DOHH2 (cell line): ENCODE data around the gene SLC5A10.

Experiments
- H3F3A ChIP-seq: fragments of 200-600 bp; sonication (generic), shearing (Covaris generic); 2 replicates; pipeline ENCODE4 v1.6.0; 2016; ENCODE audit warnings: antibody characterized with exemption, mild to moderate bottlenecking; ENCODE audit not compliant: control insufficient read depth, insufficient read depth
- H3K27ac ChIP-seq: fragments of 200-600 bp; sonication (generic); 2 replicates; pipeline ENCODE4 v1.5.1; 2014; ENCODE audit warnings: low read depth, mild to moderate bottlenecking, low read length, moderate library complexity
- H3K27me3 ChIP-seq: fragments of 200-600 bp; sonication (generic); 2 replicates; pipeline ENCODE4 v1.6.1; 2014; ENCODE audit warnings: mild to moderate bottlenecking, low read length, mixed read lengths; ENCODE audit not compliant: control insufficient read depth
- H3K36me3 ChIP-seq: fragments of 200-600 bp; sonication (generic); 2 replicates; pipeline ENCODE4 v1.6.1; 2014; ENCODE audit warnings: mild to moderate bottlenecking, low read length, moderate library complexity, mixed read lengths; ENCODE audit not compliant: control insufficient read depth
- H3K4me1 ChIP-seq: fragments of 200-600 bp; sonication (generic); 2 replicates; pipeline ENCODE4 v1.6.1; 2014; ENCODE audit warnings: mild to moderate bottlenecking, low read length, mixed read lengths; ENCODE audit not compliant: control insufficient read depth
- H3K4me2 ChIP-seq: fragments of 200-600 bp; sonication (generic); 2 replicates; pipeline ENCODE4 v1.6.0; 2014; ENCODE audit warnings: mild to moderate bottlenecking, low read length, moderate library complexity
- H3K4me3 ChIP-seq: fragments of 200-600 bp; sonication (generic); 2 replicates; pipeline ENCODE4 v1.5.1; 2014; ENCODE audit warnings: mild to moderate bottlenecking, low read length, mixed read lengths
- H3K79me2 ChIP-seq: fragments of 200-600 bp; sonication (generic); 2 replicates; pipeline ENCODE4 v1.6.1; 2014; ENCODE audit warnings: mild to moderate bottlenecking, low read length, mixed read lengths; ENCODE audit not compliant: control insufficient read depth
- H3K9me2 ChIP-seq: fragments of 200-600 bp; sonication (generic); replicated peaks from 2 replicates; pipeline ENCODE4 v1.6.1; 2014; ENCODE audit warnings: mild to moderate bottlenecking, low read length, mixed read lengths; ENCODE audit not compliant: control insufficient read depth
- H3K9me3 ChIP-seq: fragments of 200-600 bp; sonication (generic); 2 replicates; pipeline ENCODE4 v1.6.1; 2014; ENCODE audit warnings: antibody characterized with exemption, low read length, mixed read lengths; ENCODE audit not compliant: control insufficient read depth, insufficient read depth
- H4K20me1 ChIP-seq: fragments of 200-600 bp; sonication (generic); 2 replicates; pipeline ENCODE4 v1.6.0; 2014; ENCODE audit warnings: low read depth, mild to moderate bottlenecking, antibody characterized with exemption, low read length, moderate library complexity; ENCODE audit not compliant: control insufficient read depth, insufficient read depth
- CTCF ChIP-seq: fragments of 200-600 bp; sonication (generic); IDR thresholded peaks from one replicate; pipeline ENCODE4 v1.5.1; 2014; ENCODE audit warnings: antibody characterized with exemption, mild to moderate bottlenecking, low read depth, low read length; ENCODE audit not compliant: poor library complexity, severe bottlenecking
- EZH2phosphoT487 ChIP-seq: fragments of 200-600 bp; sonication (generic); IDR thresholded peaks from 2 replicates; pipeline ENCODE4 v1.6.1; 2017; ENCODE audit warnings: borderline replicate concordance, mild to moderate bottlenecking, antibody characterized with exemption, low read length, moderate library complexity, mixed read lengths

Gene SLC5A10

GRCh38 chr17:18957831-18958230 is 5.9 kb downstream of the SLC5A10 start:
- H3K4me3 ChIP-seq, result no peak overlapping the region
- no peaks in the 10 kb centered on the region for H3K36me3 ChIP-seq
- H3K9me3 ChIP-seq, result no peaks in the 10 kb centered on the region
- peaks cover 7% of the 10 kb centered on the region for H3K4me1 ChIP-seq
- no peaks in the 10 kb centered on the region for H3K27me3 ChIP-seq
- H4K20me1 ChIP-seq, result no peaks in the 10 kb centered on the region
- H3K79me2 ChIP-seq, result no peaks in the 10 kb centered on the region
- H3F3A ChIP-seq, result no peaks in the 10 kb centered on the region
- no peaks in the 10 kb centered on the region for H3K9me2 ChIP-seq
- H3K27ac ChIP-seq, result no peak overlapping the region
- TF ChIP-seq EZH2phosphoT487, result no peak
- TF ChIP-seq CTCF, result no peak
- no peak overlapping the region for H3K4me2 ChIP-seq

GRCh38 chr17:18958611-18959010 is 6.6 kb downstream of the SLC5A10 start:
- no peaks in the 10 kb centered on the region for H3K9me2 ChIP-seq
- no peaks in the 10 kb centered on the region for H3K9me3 ChIP-seq
- H3K27ac ChIP-seq, result no peak overlapping the region
- peaks cover 7% of the 10 kb centered on the region for H3K4me1 ChIP-seq
- no peaks in the 10 kb centered on the region for H3K36me3 ChIP-seq
- no peaks in the 10 kb centered on the region for H4K20me1 ChIP-seq
- H3F3A ChIP-seq, result no peaks in the 10 kb centered on the region
- no peak overlapping the region for H3K4me3 ChIP-seq
- H3K4me2 ChIP-seq, result no peak overlapping the region
- H3K79me2 ChIP-seq, result no peaks in the 10 kb centered on the region
- TF ChIP-seq CTCF (no peak), EZH2phosphoT487 (no peak)
- H3K27me3 ChIP-seq, result no peaks in the 10 kb centered on the region

- no peaks in the 10 kb centered on the region for H3K79me2 ChIP-seq
- no peak overlapping the region for H3K4me2 ChIP-seq
Observed at GRCh38 chr17:18959071-18959844, 7.3 kb downstream of the SLC5A10 start.

More at GRCh38 chr17:18959071-18959844, 7.3 kb downstream of the SLC5A10 start:
- H3K36me3 ChIP-seq, result no peaks in the 10 kb centered on the region
- no peak overlapping the region for H3K4me3 ChIP-seq
- peaks cover 7% of the 10 kb centered on the region for H3K4me1 ChIP-seq
- H3F3A ChIP-seq, result no peaks in the 10 kb centered on the region
- H3K27me3 ChIP-seq, result no peaks in the 10 kb centered on the region
- TF ChIP-seq EZH2phosphoT487, result no peak
- no peak for TF ChIP-seq CTCF
- no peaks in the 10 kb centered on the region for H3K9me2 ChIP-seq
- no peak overlapping the region for H3K27ac ChIP-seq
- H4K20me1 ChIP-seq, result no peaks in the 10 kb centered on the region
- no peaks in the 10 kb centered on the region for H3K9me3 ChIP-seq
